ENCODE results near the gene NUBPL.
"Not testable (repeated sequence)": the region's sequence is repeated elsewhere in the genome, so short reads cannot be mapped to it uniquely, and the experiment has no call there.

NUBPL gene

DNA sequence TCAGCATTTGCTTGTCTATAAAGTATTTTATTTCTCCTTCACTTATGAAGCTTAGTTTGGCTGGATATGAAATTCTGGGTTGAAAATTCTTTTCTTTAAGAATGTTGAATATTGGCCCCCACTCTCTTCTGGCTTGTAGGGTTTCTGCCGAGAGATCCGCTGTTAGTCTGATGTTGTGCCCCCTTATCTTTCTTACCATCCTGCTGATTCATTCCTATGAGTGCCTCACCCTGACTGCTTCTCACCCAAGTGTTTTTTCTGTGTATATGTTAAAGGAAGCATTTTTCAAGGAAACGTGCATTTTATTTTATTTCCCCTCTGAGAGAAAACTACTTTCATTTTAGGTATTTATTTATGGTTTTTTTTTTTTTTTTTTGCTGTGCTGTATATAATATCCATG is 236.7 kb downstream of the NUBPL start:
- H3K4me3 Mint-ChIP-seq; H3K9me3 Mint-ChIP-seq; H3K36me3 Mint-ChIP-seq (ENCODE audit: low read depth); H3K4me1 Mint-ChIP-seq (ENCODE audit: low read depth); DNase-seq (ENCODE audit: low spot score); H3K27me3 Mint-ChIP-seq (ENCODE audit: low read depth); H3K27ac Mint-ChIP-seq: not testable (repeated sequence)

DNA sequence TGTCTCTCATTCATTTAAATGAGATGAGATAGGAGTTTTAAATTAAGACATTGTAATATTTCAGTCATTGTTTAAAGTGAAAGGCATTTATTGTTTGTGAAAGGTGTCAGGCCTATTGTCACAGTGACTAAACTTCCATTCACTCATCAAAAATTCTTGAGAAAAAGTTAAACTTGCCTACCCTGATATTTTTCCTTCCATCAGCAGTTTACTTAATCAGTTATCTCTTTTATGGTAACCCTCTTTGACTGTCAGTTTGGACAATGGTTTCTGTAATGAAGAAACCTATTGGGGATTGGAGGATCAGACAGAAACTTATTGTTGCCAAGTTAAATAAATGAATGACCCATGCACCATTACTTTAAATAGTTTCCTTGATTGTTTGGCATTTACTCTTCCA is 241.6 kb downstream of the NUBPL start:
- H3K4me1 Mint-ChIP-seq (ENCODE audit: low read depth), result no peaks in the 10 kb centered on the region
- no peaks in the 10 kb centered on the region for H3K36me3 Mint-ChIP-seq (ENCODE audit: low read depth)
- no peak overlapping the region for H3K27ac Mint-ChIP-seq
- H3K4me3 Mint-ChIP-seq, result no peak overlapping the region
- no peaks in the 10 kb centered on the region for H3K27me3 Mint-ChIP-seq (ENCODE audit: low read depth)
- no peak for DNase-seq (ENCODE audit: low spot score)
- H3K9me3 Mint-ChIP-seq, result peaks cover 4% of the 10 kb centered on the region

DNA sequence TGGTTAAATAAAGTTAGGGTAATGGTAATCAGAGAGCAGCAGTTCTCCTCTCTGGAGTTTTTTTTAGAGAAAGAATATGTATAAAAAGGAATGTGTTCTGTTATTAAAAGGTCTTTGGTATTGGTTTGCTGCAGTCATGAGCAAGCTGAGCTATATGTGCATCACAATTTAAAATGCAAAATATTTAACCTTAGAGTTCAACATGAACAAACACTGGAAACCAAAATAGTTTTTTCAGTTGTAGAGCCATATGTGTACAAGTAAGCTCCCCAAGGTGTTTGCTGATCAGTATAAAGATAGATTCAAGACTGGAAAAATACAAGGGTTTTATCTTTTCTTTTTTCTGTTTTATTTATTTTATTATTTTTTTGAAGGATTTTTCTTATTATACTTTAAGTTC is 245.0 kb downstream of the NUBPL start:
- no peak for DNase-seq (ENCODE audit: low spot score)
- Mint-ChIP-seq H3K4me1 (ENCODE audit: low read depth) (no peaks in the 10 kb centered on the region), H3K27me3 (ENCODE audit: low read depth) (no peaks in the 10 kb centered on the region), H3K4me3 (no peak overlapping the region), H3K27ac (no peak overlapping the region), H3K36me3 (ENCODE audit: low read depth) (no peaks in the 10 kb centered on the region), H3K9me3 (peaks cover 4% of the 10 kb centered on the region)

DNA sequence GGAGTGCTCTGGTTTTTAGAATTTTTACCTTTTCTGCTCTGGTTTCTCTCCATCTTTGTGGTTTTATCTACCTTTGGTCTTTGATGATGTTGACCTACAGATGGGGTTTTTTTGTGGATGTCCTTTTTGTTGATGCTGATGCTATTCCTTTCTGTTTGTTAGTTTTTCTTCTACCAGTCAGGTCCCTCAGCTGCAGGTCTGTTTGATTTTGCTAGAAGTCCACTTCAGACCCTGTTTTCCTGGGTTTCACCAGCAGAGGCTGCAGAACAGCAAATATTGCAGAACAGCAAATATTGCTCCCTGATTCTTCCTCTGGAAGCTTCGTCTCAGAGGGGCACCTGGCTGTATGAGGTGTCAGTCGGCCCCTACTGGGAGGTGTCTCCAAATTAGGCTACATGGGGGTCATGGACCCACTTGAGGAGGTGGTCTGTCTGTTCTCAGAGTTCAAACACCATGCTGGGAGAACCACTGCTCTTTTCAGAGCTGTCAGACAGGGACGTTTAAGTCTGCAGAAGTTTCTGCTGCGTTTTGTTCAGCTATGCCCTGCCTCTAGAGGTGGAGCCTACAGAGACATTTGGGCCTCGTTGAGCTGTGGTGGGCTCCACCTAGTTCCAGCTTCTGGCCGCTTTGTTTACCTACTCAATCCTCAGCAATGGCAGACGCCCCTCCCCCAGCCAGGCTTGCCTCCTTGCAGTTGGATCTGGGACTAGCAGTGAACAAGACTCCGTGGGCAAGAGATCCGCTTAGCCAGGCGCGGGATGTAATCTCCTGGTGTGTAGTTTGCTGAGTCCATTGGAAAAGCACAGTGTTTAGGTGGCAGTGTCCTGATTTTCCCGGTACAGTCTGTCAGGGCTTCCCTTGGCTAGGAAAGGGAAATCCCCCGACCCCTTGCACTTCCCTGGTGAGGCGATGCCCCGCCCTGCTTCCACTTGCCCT is 250.8 kb downstream of the NUBPL start:
- H3K27me3 Mint-ChIP-seq (ENCODE audit: low read depth); DNase-seq (ENCODE audit: low spot score); H3K4me3 Mint-ChIP-seq; H3K27ac Mint-ChIP-seq; H3K36me3 Mint-ChIP-seq (ENCODE audit: low read depth); H3K4me1 Mint-ChIP-seq (ENCODE audit: low read depth): not testable (repeated sequence)
- H3K9me3 Mint-ChIP-seq, result peaks cover 26% of the 10 kb centered on the region

DNA sequence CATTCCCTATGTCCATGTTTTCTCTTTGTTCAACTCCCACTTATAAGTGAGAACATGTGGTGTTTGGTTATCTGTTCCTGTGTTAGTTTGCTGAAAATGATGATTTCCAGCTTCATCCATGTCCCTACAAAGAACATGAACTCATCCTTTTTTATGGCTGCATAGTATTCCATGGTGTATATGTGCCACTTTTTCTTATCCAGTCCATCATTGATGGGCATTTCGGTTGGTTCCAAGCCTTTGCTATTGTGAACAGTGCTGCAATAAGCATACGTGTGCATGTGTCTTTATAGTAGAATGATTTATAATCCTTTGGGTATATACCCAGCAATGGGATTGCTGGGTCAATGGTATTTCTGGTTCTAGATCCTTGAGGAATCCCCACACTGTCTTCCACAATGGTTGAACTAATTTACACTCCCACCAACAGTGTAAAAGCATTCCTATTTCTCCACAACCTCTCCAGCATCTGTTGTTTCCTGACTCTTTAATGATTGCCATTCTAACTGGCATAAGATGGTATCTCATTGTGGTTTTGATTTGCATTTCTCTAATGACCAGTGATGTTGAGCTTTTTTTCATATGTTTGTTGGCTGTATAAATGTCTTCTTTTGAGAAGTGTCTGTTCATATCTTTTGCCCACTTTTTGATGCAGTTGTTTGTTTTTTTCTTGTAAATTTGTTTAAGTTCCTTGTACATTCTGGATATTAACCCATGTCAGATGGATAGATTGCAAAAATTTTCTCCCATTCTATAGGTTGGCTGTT is 252.7 kb downstream of the NUBPL start:
- H3K4me1 Mint-ChIP-seq (ENCODE audit: low read depth); DNase-seq (ENCODE audit: low spot score); H3K27ac Mint-ChIP-seq; H3K4me3 Mint-ChIP-seq; H3K27me3 Mint-ChIP-seq (ENCODE audit: low read depth); H3K36me3 Mint-ChIP-seq (ENCODE audit: low read depth): not testable (repeated sequence)
- peaks cover 29% of the 10 kb centered on the region for H3K9me3 Mint-ChIP-seq

GRCh38 chr14:31819281-31819680 is 258.1 kb downstream of the NUBPL start:
- Mint-ChIP-seq H3K4me3 (no peak overlapping the region), H3K36me3 (ENCODE audit: low read depth) (no peaks in the 10 kb centered on the region), H3K27ac (no peak overlapping the region), H3K4me1 (ENCODE audit: low read depth) (no peaks in the 10 kb centered on the region), H3K27me3 (ENCODE audit: low read depth) (no peaks in the 10 kb centered on the region), H3K9me3 (peaks cover 12% of the 10 kb centered on the region)
- DNase-seq (ENCODE audit: low spot score), result no peak

DNA sequence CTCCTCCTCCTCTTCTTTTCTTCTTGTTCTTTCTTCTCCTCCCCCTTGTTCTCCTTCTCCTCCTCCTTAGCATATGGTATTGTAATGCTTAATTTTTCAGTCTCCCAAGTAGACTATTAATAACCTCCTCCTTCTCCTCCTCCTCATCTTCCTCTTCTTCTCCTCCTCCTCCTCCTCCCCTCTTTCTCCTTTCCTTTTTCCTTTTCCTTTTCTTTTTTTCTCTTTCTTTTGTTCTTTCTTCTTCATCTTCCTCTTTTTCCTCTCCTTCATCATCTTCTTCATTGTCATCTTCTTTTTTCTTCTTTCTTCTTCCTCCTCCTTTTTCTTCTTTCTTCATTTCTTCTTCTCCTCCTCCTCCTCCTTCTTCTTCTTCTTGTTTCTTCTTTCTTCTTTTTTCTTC is 264.3 kb downstream of the NUBPL start:
- Mint-ChIP-seq H3K36me3 (ENCODE audit: low read depth) (no peaks in the 10 kb centered on the region), H3K9me3 (no peaks in the 10 kb centered on the region), H3K4me3 (no peak overlapping the region), H3K4me1 (ENCODE audit: low read depth) (no peaks in the 10 kb centered on the region), H3K27me3 (ENCODE audit: low read depth) (no peaks in the 10 kb centered on the region), H3K27ac (no peak overlapping the region)
- DNase-seq (ENCODE audit: low spot score), result no peak

DNA sequence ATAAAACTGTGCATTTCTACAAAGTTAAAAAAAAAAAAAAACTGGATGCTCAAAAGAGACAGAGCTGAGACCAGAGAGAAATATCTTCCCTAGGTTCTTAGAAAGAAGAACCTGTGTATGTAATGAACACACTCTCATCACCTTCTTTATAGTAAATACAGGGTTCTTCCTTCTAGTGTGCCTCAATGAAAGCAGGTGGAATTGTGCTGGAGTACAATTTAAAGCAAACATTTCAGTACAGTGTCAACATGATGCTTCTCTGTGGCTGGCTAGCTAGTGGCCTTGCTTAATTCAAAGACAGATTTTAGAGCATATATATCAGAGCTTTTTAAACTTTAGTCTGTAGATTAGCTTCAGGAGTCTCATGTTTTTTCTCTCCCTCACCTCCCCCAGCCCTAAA is 266.1 kb downstream of the NUBPL start:
- Mint-ChIP-seq H3K36me3 (ENCODE audit: low read depth) (no peaks in the 10 kb centered on the region), H3K4me3 (no peak overlapping the region), H3K9me3 (no peaks in the 10 kb centered on the region), H3K27me3 (ENCODE audit: low read depth) (no peaks in the 10 kb centered on the region), H3K27ac (no peak overlapping the region), H3K4me1 (ENCODE audit: low read depth) (no peaks in the 10 kb centered on the region)
- DNase-seq (ENCODE audit: low spot score), result no peak

DNA sequence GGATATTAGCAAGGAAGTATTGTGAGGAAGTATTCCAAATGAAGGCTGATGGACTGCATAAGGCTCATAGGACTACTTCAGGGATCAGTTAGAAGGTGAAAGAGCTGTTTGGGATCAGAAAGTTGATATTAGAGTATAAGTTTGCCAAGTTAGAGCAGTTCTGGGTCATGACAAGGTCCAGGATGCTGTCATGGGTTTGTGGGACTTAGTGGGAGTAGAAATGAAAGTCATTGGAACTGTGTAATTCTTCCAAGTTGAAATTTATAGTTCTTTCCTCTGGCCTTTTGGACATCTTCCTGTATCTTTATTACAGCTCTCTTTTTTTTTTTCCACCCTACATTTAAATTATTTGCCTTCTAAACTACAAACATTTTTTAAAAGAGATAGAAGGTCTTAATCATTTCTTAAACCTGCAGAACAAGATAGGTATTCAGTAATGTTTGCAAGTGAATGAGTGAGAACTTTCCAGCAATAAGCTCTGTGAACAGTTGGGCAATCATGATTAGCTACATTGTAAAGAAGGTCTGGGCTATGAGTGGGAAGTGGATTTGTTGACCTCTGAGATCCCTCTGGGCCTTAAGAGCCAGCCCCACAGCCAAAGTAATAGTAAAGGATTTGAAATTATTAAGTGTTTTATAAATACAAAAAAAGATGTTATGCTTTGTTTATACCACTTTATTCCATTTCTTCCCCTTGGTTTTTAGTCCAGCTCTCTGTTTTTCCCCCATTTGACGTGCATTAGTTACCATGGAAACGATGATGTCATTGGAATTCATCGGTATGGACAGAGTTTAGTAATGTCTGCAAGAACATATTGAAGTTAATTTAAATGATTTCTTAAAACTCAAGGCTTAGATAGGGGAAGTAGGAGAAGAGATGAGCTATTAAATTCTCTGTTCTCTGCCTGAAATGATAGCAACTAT is 268.0 kb downstream of the NUBPL start:
- no peak overlapping the region for H3K4me3 Mint-ChIP-seq
- H3K36me3 Mint-ChIP-seq (ENCODE audit: low read depth), result no peaks in the 10 kb centered on the region
- no peaks in the 10 kb centered on the region for H3K4me1 Mint-ChIP-seq (ENCODE audit: low read depth)
- no peaks in the 10 kb centered on the region for H3K27me3 Mint-ChIP-seq (ENCODE audit: low read depth)
- H3K9me3 Mint-ChIP-seq, result no peaks in the 10 kb centered on the region
- no peak overlapping the region for H3K27ac Mint-ChIP-seq
- DNase-seq (ENCODE audit: low spot score), result no peak

DNA sequence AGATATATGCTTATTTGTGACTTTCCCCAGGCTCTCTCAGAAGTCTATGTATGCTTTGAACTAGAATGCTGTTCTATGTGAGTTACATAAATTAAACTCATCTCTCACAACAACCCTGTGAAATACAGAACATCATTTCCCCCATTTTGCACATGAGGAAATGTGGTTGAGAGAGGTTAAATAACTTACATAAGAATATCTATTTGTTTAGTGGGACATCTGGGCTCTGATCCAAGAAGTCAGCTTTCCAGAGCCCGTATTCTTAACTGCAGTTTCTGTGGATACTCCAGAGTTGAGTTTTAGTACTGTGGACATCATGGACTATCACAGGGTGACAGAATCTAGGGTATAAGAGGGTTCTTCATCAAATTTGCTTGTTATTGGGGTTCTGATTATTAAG is 273.4 kb downstream of the NUBPL start:
- no peaks in the 10 kb centered on the region for H3K36me3 Mint-ChIP-seq (ENCODE audit: low read depth)
- H3K4me1 Mint-ChIP-seq (ENCODE audit: low read depth), result no peaks in the 10 kb centered on the region
- no peak overlapping the region for H3K27ac Mint-ChIP-seq
- no peaks in the 10 kb centered on the region for H3K27me3 Mint-ChIP-seq (ENCODE audit: low read depth)
- H3K4me3 Mint-ChIP-seq, result no peak overlapping the region
- DNase-seq (ENCODE audit: low spot score), result no peak
- no peaks in the 10 kb centered on the region for H3K9me3 Mint-ChIP-seq

- no peaks in the 10 kb centered on the region for H3K4me1 Mint-ChIP-seq (ENCODE audit: low read depth)
- H3K27ac Mint-ChIP-seq, result no peak overlapping the region
- DNase-seq (ENCODE audit: low spot score), result no peak
- no peaks in the 10 kb centered on the region for H3K36me3 Mint-ChIP-seq (ENCODE audit: low read depth)
- no peaks in the 10 kb centered on the region for H3K9me3 Mint-ChIP-seq
- no peaks in the 10 kb centered on the region for H3K27me3 Mint-ChIP-seq (ENCODE audit: low read depth)
- no peak overlapping the region for H3K4me3 Mint-ChIP-seq
Observed at GRCh38 chr14:31835049-31835448, 273.8 kb downstream of the NUBPL start.

GRCh38 chr14:31837031-31837430 is 275.8 kb downstream of the NUBPL start:
- H3K27ac Mint-ChIP-seq, result no peak overlapping the region
- no peak overlapping the region for H3K4me3 Mint-ChIP-seq
- no peak for DNase-seq (ENCODE audit: low spot score)
- H3K4me1 Mint-ChIP-seq (ENCODE audit: low read depth), result no peaks in the 10 kb centered on the region
- H3K9me3 Mint-ChIP-seq, result no peaks in the 10 kb centered on the region
- H3K27me3 Mint-ChIP-seq (ENCODE audit: low read depth), result no peaks in the 10 kb centered on the region
- H3K36me3 Mint-ChIP-seq (ENCODE audit: low read depth), result no peaks in the 10 kb centered on the region

DNA sequence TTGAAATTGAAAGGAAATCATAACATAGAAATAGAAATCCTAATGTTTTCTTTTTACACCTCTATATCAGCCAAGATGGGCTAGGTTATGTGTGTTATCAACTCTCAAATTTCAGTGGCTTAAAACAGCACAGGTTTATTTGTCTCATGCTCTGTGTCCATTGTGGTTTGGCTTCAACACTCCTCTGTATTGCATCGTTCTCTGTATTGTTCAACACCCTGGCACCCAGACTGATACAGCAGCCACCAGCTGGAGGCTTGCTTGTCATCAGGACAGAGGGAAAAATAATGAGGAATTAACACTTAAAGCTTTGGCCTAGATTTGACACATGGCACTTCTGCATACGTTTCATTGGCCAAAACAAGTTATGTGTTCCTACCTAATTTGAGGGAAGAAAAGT is 281.7 kb downstream of the NUBPL start:
- DNase-seq (ENCODE audit: low spot score), result no peak
- H3K4me1 Mint-ChIP-seq (ENCODE audit: low read depth), result no peaks in the 10 kb centered on the region
- no peaks in the 10 kb centered on the region for H3K27me3 Mint-ChIP-seq (ENCODE audit: low read depth)
- H3K9me3 Mint-ChIP-seq, result no peaks in the 10 kb centered on the region
- H3K4me3 Mint-ChIP-seq, result no peak overlapping the region
- H3K36me3 Mint-ChIP-seq (ENCODE audit: low read depth), result no peaks in the 10 kb centered on the region
- H3K27ac Mint-ChIP-seq, result no peak overlapping the region
